HG02973 (cell line): ENCODE results near the gene TRAF3IP1.
"Not testable (repeated sequence)": the region's sequence is repeated elsewhere in the genome, so short reads cannot be mapped to it uniquely, and the experiment has no call there.

Source experiments
- ATAC-seq: cut with Tn5 transposase; IDR thresholded peaks from one replicate; pipeline ENCODE4 v1.9.1; 2021; ENCODE audit warnings: moderate library complexity; ENCODE audit not compliant: unreplicated experiment

Gene TRAF3IP1

GRCh38 chr2:238441262-238442114, 121.2 kb downstream of the TRAF3IP1 start:
- no peak for ATAC-seq

GRCh38 chr2:238442257-238442656, 121.9 kb downstream of the TRAF3IP1 start:
- ATAC-seq = not testable (repeated sequence)

DNA sequence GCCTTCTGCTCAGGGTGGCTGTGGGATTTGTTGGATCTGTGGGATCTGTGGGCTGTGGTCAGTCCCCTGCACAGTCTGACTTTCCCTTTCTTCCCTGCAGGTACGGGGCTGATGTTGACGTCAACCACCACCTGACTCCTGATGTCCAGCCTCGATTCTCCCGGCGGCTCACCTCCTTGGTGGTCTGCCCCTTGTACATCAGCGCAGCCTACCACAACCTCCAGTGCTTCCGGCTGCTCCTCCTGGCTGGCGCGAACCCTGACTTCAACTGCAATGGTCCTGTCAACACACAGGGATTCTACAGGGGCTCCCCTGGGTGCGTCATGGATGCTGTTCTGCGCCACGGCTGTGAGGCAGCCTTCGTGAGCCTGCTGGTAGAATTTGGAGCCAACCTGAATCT, 123.9 kb downstream of the TRAF3IP1 start:
- ATAC-seq = no peak

DNA sequence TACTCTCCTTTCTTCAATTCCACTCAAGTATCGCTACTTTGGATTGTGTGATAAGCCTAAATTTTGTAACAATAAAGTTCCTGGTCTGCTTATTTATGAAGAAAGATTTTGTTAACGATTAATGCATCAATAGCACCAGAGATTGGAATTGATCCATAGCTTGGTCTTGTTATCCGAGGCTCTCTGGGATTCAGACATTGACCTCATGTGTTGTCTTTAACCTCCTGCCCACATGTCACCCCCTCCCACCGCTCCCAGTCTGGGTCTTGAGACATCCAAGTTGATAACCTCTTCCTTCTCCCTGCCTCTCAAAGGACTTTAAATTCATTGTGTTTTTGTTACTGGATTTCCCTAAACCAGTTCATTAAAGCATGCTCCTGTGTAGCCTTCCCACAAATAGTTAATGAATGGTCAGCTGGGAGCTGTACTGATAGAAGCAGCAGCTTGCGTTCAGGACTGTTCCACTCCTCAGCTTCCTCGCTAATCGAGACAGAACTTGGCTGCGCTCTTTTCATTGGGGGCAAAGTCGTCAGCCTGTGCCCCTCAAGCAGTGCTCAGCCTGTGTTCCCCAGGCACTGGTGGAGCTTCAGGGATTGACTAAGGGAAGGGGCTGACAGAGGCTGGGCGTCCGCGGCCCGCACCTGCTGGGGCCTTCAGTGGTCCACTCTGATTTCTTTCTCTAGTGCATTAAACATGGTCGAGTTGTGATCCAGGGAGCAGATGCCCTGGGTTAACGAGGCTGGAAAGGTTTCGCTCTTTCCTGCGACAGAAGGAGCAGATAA, 125.3 kb downstream of the TRAF3IP1 start:
- no peak for ATAC-seq

DNA sequence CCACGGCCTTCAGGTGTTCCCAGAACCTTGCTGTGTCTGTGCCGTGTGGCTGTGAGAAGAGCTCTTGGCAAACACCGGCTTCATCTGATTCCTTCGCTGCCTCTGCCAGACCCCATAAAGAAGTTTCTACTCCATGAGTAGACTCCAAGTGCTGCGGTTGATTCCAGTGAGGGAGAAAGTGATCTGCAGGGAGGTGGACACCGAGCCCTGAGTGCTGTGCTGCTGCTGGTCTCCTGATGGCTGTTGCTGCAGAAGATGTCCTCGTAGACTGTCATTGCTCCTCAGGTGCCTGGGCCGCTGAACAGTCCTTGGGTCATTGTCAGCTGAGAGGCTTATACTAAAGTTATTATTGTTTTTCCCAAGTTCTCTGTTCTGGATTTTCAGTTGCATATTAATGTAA, 126.1 kb downstream of the TRAF3IP1 start:
- ATAC-seq = no peak

DNA sequence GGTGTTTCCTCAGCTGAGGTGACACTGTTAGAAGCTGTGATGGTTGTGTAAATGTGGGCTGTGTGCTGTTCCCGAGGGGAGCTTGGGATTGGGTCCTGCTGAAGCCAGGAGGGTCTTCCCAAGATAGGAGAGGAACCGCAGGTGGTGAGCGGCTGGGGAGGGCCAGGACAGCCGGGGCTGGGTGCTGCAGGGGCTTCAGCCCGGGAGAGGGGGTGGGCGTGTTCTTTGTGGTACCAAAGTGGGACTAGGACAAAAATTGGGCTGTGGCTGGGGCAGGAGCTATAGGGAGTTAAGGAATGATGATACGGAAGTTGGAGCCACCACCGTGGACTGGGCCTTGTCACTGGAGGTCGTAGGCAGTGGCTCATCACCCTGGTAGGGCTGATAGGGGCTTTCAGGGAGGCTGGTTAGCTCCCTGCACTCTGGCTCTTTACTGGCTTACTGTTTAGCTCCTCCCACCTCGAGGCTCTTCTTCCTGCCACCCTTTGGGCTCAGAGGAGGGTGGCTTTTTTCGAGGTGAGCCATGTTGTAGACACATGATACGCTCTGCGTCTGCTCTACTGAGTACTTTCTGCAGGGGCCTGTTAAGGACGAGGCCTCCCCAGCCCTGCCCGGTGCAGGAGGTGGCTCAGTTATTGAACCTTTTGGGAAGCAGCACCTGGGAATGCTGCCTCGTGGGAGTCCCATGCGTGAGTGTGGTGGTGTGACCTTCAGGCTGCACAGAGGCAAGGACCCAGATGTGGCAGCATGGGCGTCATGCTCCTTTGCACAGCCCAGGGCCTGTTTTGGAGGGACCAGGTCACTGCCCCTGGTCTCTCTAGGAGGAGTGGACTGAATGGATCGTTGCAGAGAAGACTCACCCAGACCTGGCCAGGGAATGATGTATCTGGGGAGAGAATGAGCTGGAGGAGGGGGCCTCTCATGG, 128.0 kb downstream of the TRAF3IP1 start:
- no peak for ATAC-seq

DNA sequence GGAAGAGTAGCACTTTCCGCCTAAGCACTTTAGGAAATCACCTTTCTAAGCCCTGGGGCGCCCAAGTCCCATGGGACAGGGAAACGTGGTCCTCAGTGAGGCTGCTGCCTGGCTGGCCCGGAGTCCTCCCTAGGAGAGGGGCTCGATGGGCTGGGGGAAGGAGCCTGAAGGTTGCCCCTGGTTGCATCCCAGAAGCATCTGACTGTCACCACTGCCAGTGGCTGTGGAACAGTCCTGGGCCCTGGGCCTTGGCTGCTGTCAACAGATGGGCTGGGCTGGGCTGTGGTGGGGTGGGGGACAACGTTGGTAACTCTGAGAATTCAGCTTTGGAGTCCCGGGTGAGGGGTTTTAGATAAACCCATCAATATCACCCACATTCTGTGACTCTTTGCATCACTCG, 128.9 kb downstream of the TRAF3IP1 start:
- ATAC-seq = no peak

DNA sequence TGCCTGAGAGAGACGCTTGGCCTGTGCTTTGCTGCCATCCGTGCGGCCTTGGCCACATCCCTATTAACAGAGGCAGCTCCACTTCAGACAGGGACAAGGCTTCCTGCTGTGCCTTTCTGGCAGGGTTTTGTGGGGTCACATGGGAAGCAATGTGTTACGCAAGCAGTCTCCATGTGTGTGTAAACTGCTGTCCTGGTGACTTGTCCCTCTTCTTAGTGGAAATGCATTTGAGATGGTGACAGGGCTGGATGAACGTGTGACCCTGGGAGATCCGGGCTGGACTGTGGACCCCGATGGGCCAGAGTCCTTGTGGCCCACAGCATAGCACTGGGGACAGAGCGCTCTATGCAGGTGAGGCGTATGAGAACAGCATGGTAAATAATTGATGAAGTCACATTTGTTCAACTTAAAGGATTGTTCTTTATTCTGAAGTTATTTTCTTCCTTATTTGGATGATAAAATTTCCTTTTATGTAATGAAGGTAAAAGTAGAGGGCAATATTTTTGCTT, 129.6 kb downstream of the TRAF3IP1 start:
- no peak for ATAC-seq

DNA sequence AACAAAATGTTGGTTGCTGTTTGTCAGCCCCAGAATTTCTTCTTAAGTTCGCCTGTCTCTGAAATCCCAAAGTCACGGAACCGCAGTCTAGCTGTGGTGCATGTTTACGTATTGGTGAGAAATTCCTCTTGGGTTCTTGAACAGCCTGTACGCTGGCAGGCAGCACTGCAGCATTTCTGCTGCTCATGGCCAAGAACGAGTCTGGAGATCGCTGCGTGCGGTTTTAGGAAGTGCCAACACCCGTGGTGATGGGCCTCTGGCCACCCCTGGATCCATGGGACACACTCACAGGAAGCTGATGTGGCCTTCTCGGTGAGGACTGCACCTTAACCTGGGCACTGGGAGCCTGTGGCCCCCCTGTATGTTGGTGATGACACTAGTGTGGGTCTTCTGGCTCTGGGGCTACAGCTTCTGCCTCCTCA, 130.1 kb downstream of the TRAF3IP1 start:
- ATAC-seq = no peak
